ENCODE measurements around the gene SERP1. TPM values are rescaled to one million over a fixed set of nuclear protein-coding genes. Genes with fewer than 3 reads are reported as not detected.

SERP1 gene
- total and polyA plus RNA-seq, 10 donors, result 64.0 to 441 (median 101) TPM

- intact Hi-C loops (cut with DNase I; ENCODE audit: low total_unique reads), result no loop called here
- Histone ChIP-seq H3K4me1 (no peaks in the 10 kb centered on the region), H3K9me3 (peaks cover 0 to 13% (median 6%) of the 10 kb centered on the region in 8 donors), H3K4me3 (no peak overlapping the region), H3K36me3 (no peaks in the 10 kb centered on the region), H3K27me3 (replicated peaks in 1 of 7) (no peaks in the 10 kb centered on the region), H3K27ac (no peak overlapping the region)
- DNase-seq, result no peak
- no peak for TF ChIP-seq CTCF (IDR thresholded peaks at IDR 0.05 in 8 of 11, conservative IDR thresholded peaks at IDR 0.05 in 3 of 11)
- TF ChIP-seq POLR2A (IDR thresholded peaks at IDR 0.05), result no peak
- TF ChIP-seq POLR2AphosphoS5 (IDR thresholded peaks at IDR 0.05), result no peak
- WGBS, 5 donors, result 62 to 86% (median 75%) methylated on average over 2 of the region's 2 CpGs
Measured at GRCh38 chr3:150521463-150521862, 24.8 kb downstream of the SERP1 start.

GRCh38 chr3:150520408-150520807 is 25.9 kb downstream of the SERP1 start:
- H3K27me3 ChIP-seq (replicated peaks in 1 of 7), result no peaks in the 10 kb centered on the region
- no peaks in the 10 kb centered on the region for H3K4me1 ChIP-seq
- WGBS, 5 donors, result 84 to 93% (median 89%) methylated on average over 24 of the region's 24 CpGs
- intact Hi-C loops (cut with DNase I; ENCODE audit: low total_unique reads), result no loop called here
- H3K4me3 ChIP-seq, result no peak overlapping the region
- no peaks in the 10 kb centered on the region for H3K36me3 ChIP-seq
- no peak for TF ChIP-seq CTCF (IDR thresholded peaks at IDR 0.05 in 8 of 11, conservative IDR thresholded peaks at IDR 0.05 in 3 of 11)
- no peak for TF ChIP-seq POLR2A (IDR thresholded peaks at IDR 0.05)
- no peak overlapping the region for H3K27ac ChIP-seq
- no peak for DNase-seq
- peaks cover 0 to 13% (median 6%) of the 10 kb centered on the region in 8 donors for H3K9me3 ChIP-seq

- Histone ChIP-seq H3K27ac (no peak overlapping the region), H3K27me3 (replicated peaks in 1 of 7) (no peaks in the 10 kb centered on the region), H3K4me3 (no peak overlapping the region), H3K9me3 (peaks cover 0 to 13% (median 6%) of the 10 kb centered on the region in 8 donors), H3K4me1 (no peaks in the 10 kb centered on the region), H3K36me3 (no peaks in the 10 kb centered on the region)
- intact Hi-C loops (cut with DNase I; ENCODE audit: low total_unique reads), result no loop called here
- 87 to 92% (median 89%) methylated on average over 3 of the region's 3 CpGs for WGBS, 5 donors
- no peak for DNase-seq
- TF ChIP-seq POLR2AphosphoS5 (IDR thresholded peaks at IDR 0.05), result no peak
- no peak for TF ChIP-seq CTCF (IDR thresholded peaks at IDR 0.05 in 8 of 11, conservative IDR thresholded peaks at IDR 0.05 in 3 of 11)
- TF ChIP-seq POLR2A (IDR thresholded peaks at IDR 0.05), result no peak
Measured at GRCh38 chr3:150519026-150519425, 27.3 kb downstream of the SERP1 start.

GRCh38 chr3:150515210-150515609 is 31.1 kb downstream of the SERP1 start:
- TF ChIP-seq POLR2A (IDR thresholded peaks at IDR 0.05) (no peak), POLR2AphosphoS5 (IDR thresholded peaks at IDR 0.05) (no peak), CTCF (IDR thresholded peaks at IDR 0.05 in 8 of 11, conservative IDR thresholded peaks at IDR 0.05 in 3 of 11) (no peak)
- Histone ChIP-seq H3K27me3 (replicated peaks in 1 of 7) (no peaks in the 10 kb centered on the region), H3K36me3 (no peaks in the 10 kb centered on the region), H3K27ac (no peak overlapping the region), H3K4me1 (no peaks in the 10 kb centered on the region), H3K9me3 (peaks cover 0 to 13% (median 6%) of the 10 kb centered on the region in 8 donors), H3K4me3 (no peak overlapping the region)
- no peak for DNase-seq
- intact Hi-C loops (cut with DNase I; ENCODE audit: low total_unique reads), result no loop called here
- 88 to 98% (median 91%) methylated on average over 4 of the region's 4 CpGs for WGBS, 5 donors
